ENCODE measurements around the gene ASIC4.

The ASIC4 gene

GRCh38 chr2:219472629-219473187, 41.6 kb upstream of the ASIC4 start:
- Histone ChIP-seq H3K4me1 (peaks cover 16% of the 10 kb centered on the region), H3K36me3 (peaks cover 21% of the 10 kb centered on the region; the same call in 1 of the 2 replicates), H3K9me3 (no peaks in the 10 kb centered on the region), H3K9ac (no peak overlapping the region), H3K27ac (no peak overlapping the region), H4K20me1 (no peaks in the 10 kb centered on the region), H3K4me2 (no peak overlapping the region), H3K4me3 (no peak overlapping the region), H3K27me3 (no peaks in the 10 kb centered on the region)
- no peak for TF ChIP-seq Cebpa-rat (IDR thresholded peaks at IDR 0.05)

- H3K9me3 ChIP-seq = no peaks in the 10 kb centered on the region
- peaks cover 20% of the 10 kb centered on the region; the same call in 1 of the 2 replicates for H3K36me3 ChIP-seq
- H4K20me1 ChIP-seq = no peaks in the 10 kb centered on the region
- no peak overlapping the region for H3K4me2 ChIP-seq
- no peak overlapping the region for H3K4me3 ChIP-seq
- H3K27ac ChIP-seq = no peak overlapping the region
- no peaks in the 10 kb centered on the region for H3K27me3 ChIP-seq
- H3K9ac ChIP-seq = no peak overlapping the region
- peaks cover 8% of the 10 kb centered on the region for H3K4me1 ChIP-seq
- TF ChIP-seq Cebpa-rat (IDR thresholded peaks at IDR 0.05) = no peak
Observed at GRCh38 chr2:219473511-219473910, 40.8 kb upstream of the ASIC4 start.

GRCh38 chr2:219474285-219475060, 39.8 kb upstream of the ASIC4 start:
- Histone ChIP-seq H3K36me3 (peaks cover 10% of the 10 kb centered on the region; the same call in 1 of the 2 replicates), H3K27ac (no peak overlapping the region), H3K4me3 (no peak overlapping the region), H4K20me1 (no peaks in the 10 kb centered on the region), H3K9me3 (no peaks in the 10 kb centered on the region), H3K9ac (no peak overlapping the region), H3K4me1 (0 out of 2 replicates have a peak, but pooled peaks cover 6% of the 10 kb centered on the region), H3K4me2 (no peak overlapping the region), H3K27me3 (no peaks in the 10 kb centered on the region)
- no peak for TF ChIP-seq Cebpa-rat (IDR thresholded peaks at IDR 0.05)

GRCh38 chr2:219475278-219475677, 39.0 kb upstream of the ASIC4 start:
- H3K4me2 ChIP-seq = no peak overlapping the region
- no peaks in the 10 kb centered on the region for H3K9me3 ChIP-seq
- no peak overlapping the region for H3K4me3 ChIP-seq
- H3K9ac ChIP-seq = no peak overlapping the region
- TF ChIP-seq Cebpa-rat (IDR thresholded peaks at IDR 0.05) = no peak
- H3K27me3 ChIP-seq = no peaks in the 10 kb centered on the region
- 0 out of 2 replicates have a peak, but pooled peaks cover 6% of the 10 kb centered on the region for H3K4me1 ChIP-seq
- H3K36me3 ChIP-seq = peaks cover 9% of the 10 kb centered on the region; the same call in 1 of the 2 replicates
- no peaks in the 10 kb centered on the region for H4K20me1 ChIP-seq
- H3K27ac ChIP-seq = no peak overlapping the region

GRCh38 chr2:219475697-219476651, 38.3 kb upstream of the ASIC4 start:
- no peak for TF ChIP-seq Cebpa-rat (IDR thresholded peaks at IDR 0.05)
- Histone ChIP-seq H3K9ac (no peak overlapping the region), H3K4me3 (no peak overlapping the region), H3K4me2 (no peak overlapping the region), H3K4me1 (0 out of 2 replicates have a peak, but pooled peaks cover 6% of the 10 kb centered on the region), H3K36me3 (peaks cover 9% of the 10 kb centered on the region; the same call in 1 of the 2 replicates), H4K20me1 (no peaks in the 10 kb centered on the region), H3K27ac (no peak overlapping the region), H3K9me3 (no peaks in the 10 kb centered on the region), H3K27me3 (no peaks in the 10 kb centered on the region)

GRCh38 chr2:219476652-219477151, 37.6 kb upstream of the ASIC4 start:
- Histone ChIP-seq H3K27me3 (no peaks in the 10 kb centered on the region), H3K36me3 (peaks cover 9% of the 10 kb centered on the region; the same call in 1 of the 2 replicates), H3K9me3 (no peaks in the 10 kb centered on the region), H3K4me3 (no peak overlapping the region), H3K4me1 (0 out of 2 replicates have a peak, but pooled peaks cover 6% of the 10 kb centered on the region), H3K4me2 (peak overlapping the region; percentile 28), H3K27ac (no peak overlapping the region), H3K9ac (no peak overlapping the region), H4K20me1 (no peaks in the 10 kb centered on the region)
- no peak for TF ChIP-seq Cebpa-rat (IDR thresholded peaks at IDR 0.05)

GRCh38 chr2:219477179-219477578, 37.1 kb upstream of the ASIC4 start:
- Histone ChIP-seq H3K27me3 (peaks cover under 1% of the 10 kb centered on the region; the same call in 1 of the 2 replicates), H3K9me3 (no peaks in the 10 kb centered on the region), H3K9ac (no peak overlapping the region), H3K36me3 (peaks cover 9% of the 10 kb centered on the region; the same call in 1 of the 2 replicates), H3K27ac (no peak overlapping the region), H3K4me2 (peak overlapping the region; percentile 28), H3K4me3 (no peak overlapping the region), H4K20me1 (no peaks in the 10 kb centered on the region), H3K4me1 (0 out of 2 replicates have a peak, but pooled peaks cover 6% of the 10 kb centered on the region)
- no peak for TF ChIP-seq Cebpa-rat (IDR thresholded peaks at IDR 0.05)

- no peak overlapping the region for H3K27ac ChIP-seq
- H3K27me3 ChIP-seq = peaks cover 7% of the 10 kb centered on the region
- peaks cover 6% of the 10 kb centered on the region; the same call in 1 of the 2 replicates for H4K20me1 ChIP-seq
- no peaks in the 10 kb centered on the region for H3K9me3 ChIP-seq
- H3K9ac ChIP-seq = no peak overlapping the region
- no peak overlapping the region for H3K4me2 ChIP-seq
- no peak for TF ChIP-seq Cebpa-rat (IDR thresholded peaks at IDR 0.05)
- peaks cover 9% of the 10 kb centered on the region; the same call in 1 of the 2 replicates for H3K36me3 ChIP-seq
- H3K4me3 ChIP-seq = no peak overlapping the region
- H3K4me1 ChIP-seq = 0 out of 2 replicates have a peak, but pooled peaks cover 6% of the 10 kb centered on the region
Observed at GRCh38 chr2:219477815-219478214, 36.5 kb upstream of the ASIC4 start.

GRCh38 chr2:219478916-219479315, 35.4 kb upstream of the ASIC4 start:
- Histone ChIP-seq H4K20me1 (peaks cover 17% of the 10 kb centered on the region; the same call in 1 of the 2 replicates), H3K4me2 (no peak overlapping the region), H3K9me3 (no peaks in the 10 kb centered on the region), H3K27ac (no peak overlapping the region), H3K36me3 (peaks cover under 1% of the 10 kb centered on the region; the same call in 1 of the 2 replicates), H3K9ac (no peak overlapping the region), H3K27me3 (peaks cover 18% of the 10 kb centered on the region), H3K4me3 (no peak overlapping the region), H3K4me1 (0 out of 2 replicates have a peak, but pooled peaks cover 6% of the 10 kb centered on the region)
- no peak for TF ChIP-seq Cebpa-rat (IDR thresholded peaks at IDR 0.05)
